IPS-18c (cell line): ENCODE measurements around the gene NCKAP5.

Experiments used
- H3K4me3 ChIP-seq: 2 replicates; pipeline ENCODE4 v1.7.0; 2013; ENCODE audit warnings: low read depth, mild to moderate bottlenecking, low read length, moderate library complexity; ENCODE audit not compliant: insufficient read depth
- H3K9me3 ChIP-seq: one replicate; pipeline ENCODE4 v1.6.1; 2013; ENCODE audit warnings: mild to moderate bottlenecking, low read length, moderate library complexity; ENCODE audit not compliant: control insufficient read depth, insufficient read depth

Gene NCKAP5

DNA sequence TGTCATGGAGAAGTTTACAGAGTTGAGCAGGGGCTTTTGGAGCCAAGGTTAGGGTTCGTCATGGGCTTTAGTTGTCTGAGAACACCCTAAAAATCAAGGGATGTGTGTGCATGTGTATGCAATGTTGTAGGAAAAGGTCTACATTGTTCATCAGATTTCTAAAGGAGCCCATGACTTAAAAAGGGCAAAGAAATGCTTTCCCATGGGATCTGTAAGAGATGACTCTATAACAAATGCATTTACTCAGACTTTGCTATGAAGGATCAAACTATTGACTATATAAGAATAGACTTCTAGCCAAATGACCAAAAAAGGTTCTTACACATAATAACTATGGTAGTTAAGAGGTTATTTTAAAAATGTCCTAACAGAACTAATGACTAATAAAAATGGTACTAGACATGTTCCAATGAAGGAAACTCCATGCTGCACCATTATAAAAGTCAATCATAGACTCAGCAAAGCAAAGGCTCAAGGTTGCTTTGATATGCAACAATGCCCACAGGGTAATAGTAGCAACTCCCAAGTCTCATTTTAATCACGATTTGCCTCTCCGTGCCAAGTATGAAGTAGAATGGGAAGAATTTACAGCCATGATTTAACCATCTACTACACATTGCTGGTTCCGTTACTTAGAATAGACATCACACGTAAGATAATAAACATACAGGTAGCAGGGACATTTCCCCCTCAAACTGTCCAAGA lies 158.5 kb downstream of the NCKAP5 start:
- Histone ChIP-seq H3K9me3 (no peaks in the 10 kb centered on the region), H3K4me3 (no peak overlapping the region)

DNA sequence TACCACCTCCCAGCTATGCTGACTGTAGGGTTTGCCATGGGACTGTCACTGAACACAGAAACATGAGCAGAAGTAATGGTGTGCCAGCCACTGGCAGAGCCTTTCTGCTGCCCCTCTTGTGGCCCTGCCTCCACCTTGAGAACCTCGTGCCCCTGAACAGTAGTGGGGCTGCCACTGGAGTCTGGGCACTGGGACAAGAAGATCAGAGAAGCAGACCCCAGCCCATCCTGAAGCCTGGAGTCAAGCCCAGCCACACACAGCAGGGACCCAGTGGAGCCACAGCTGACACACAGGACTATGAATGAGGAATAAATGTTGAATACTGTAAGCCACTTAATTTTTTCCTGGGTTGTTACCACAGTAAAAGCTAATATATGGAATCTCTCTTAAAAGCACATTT lies 159.6 kb downstream of the NCKAP5 start:
- H3K9me3 ChIP-seq: no peaks in the 10 kb centered on the region
- no peak overlapping the region for H3K4me3 ChIP-seq

DNA sequence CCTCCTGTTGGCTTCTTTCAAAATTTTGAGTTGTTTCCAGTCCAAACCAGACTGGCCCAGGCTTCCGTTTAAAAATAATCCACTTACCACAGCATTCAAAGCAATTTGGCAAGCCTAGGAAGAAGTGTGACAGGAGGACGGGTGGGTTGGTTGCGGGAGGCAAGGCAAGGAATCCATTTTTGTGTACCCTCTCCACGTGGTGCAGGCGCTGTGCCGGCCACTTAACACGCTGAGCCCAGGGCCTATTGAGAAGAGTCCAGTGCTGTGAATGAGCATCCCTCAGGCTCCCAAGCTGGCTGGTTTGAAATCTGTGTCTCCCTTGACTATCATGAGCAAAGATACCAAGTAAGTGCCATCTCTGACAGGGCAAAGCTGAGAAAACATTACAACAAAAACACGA lies 160.9 kb downstream of the NCKAP5 start:
- H3K4me3 ChIP-seq: no peak overlapping the region
- H3K9me3 ChIP-seq: no peaks in the 10 kb centered on the region

DNA sequence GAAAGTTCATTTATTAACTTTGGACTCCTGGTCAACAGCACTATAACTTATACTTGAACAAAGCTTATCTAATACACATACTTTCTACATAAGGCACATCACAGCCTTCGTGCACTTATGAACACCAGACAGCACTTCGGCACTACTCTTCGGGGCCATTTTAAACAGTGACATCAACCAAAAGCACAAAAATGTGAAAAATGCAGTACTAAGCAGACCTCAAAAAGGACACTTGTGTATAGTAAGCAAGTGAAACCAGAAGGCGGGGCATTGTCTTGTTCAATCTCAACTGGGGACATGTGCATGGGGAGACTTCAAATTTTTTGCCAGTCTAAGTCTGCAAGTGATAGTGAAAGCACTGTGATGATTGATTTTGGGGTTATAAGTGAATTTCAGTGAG lies 163.0 kb downstream of the NCKAP5 start:
- H3K9me3 ChIP-seq: no peaks in the 10 kb centered on the region

DNA sequence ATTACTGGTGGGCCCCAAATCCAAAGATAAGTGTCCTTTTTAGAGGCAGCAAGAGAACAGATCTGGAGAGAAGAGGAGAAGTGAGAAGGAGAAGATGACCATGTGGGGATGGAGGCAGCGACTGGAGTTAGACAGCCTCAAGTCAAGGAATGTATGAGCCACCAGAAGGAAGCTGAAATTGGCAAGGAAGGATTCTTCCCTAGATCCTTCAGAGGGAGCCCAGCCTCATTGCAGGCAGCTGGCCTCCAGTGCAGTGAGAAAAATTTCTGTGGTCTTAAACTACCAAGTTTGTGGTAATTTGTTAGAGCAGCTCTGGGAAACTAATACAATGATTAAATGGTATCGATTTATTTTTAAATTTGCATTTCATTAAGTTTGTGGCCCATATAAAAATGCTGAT lies 167.9 kb downstream of the NCKAP5 start:
- no peaks in the 10 kb centered on the region for H3K9me3 ChIP-seq
- H3K4me3 ChIP-seq: no peak overlapping the region

More for the DNA sequence above, 163.0 kb downstream of the NCKAP5 start:
- H3K4me3 ChIP-seq: no peak overlapping the region

DNA sequence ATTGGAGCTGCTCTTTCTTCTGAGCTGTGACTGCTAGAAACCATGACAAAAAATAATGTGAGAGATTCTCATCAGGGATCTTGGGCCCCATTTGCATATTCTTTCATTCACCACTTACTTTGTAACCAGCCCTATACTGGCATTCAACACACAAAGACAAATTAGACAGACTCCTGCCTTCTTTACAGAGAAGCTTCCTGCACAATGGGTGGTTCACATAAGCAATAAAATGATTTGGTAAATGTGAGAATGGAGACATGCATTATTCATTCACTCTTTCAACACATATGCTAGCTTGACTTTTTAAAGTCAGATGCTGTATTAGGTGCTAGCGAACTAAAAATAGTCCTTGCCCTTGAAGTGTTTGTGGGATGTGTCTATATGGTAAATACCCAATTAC lies 174.4 kb downstream of the NCKAP5 start:
- no peak overlapping the region for H3K4me3 ChIP-seq

DNA sequence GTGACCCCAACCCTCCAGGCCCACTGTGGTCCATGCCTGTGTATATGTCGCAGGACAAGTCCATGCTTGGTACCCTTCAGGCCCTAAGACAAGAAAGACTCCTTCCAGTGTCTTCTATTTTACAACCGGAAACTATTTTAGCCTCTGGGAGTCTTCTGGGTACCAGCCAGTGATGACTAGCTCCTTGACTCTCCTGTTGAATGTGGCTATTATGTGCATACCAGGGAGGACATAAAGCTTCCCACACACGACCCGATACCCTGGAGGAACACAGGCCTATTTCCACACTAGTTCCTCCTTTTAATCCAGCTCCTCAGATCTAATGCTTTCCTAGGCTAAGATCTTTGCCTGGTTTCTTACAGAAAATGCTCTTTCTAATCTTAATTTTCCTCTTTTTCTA lies 178.1 kb downstream of the NCKAP5 start:
- Histone ChIP-seq H3K4me3 (no peak overlapping the region), H3K9me3 (peaks cover 7% of the 10 kb centered on the region)

More for the DNA sequence above, 174.4 kb downstream of the NCKAP5 start:
- peaks cover 4% of the 10 kb centered on the region for H3K9me3 ChIP-seq

DNA sequence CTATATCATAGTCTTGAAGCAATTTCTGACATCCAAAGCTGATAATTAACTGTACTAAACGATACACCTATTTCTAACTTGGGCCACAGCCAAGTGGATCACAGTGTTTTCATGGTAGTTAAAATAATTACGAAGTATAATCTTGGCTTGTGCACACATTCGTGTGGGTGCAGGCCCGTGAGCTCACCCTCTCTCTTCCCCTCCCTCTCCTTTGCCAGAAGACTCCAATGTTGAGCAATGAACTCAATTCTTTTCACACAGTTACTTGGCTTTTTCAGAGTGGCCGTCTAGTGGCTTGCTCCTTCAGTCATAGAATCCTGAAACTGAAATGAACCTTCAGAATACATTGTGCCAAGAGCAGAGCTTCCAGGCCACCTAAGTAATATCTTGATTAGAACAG lies 178.7 kb downstream of the NCKAP5 start:
- H3K4me3 ChIP-seq: no peak overlapping the region
- peaks cover 7% of the 10 kb centered on the region for H3K9me3 ChIP-seq

DNA sequence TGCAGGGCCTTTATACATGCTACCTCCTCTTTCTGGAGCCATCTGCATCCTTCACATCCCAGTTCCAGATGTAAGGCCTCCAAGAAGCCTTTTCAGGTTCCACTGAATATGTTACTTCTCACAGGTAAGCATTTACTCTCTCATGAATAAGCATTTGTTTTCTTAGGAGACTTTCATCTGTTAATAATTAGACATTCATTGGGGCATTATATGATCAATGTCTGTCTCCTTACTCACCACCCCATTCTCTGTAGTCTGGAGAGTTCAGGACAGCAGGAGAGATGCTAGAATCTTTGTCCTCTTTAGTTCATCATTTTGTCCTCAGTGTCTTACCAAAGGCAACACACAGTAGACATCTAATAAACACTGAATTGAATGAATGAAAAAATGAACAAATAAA lies 185.7 kb downstream of the NCKAP5 start:
- no peak overlapping the region for H3K4me3 ChIP-seq
- H3K9me3 ChIP-seq: peaks cover 2% of the 10 kb centered on the region

DNA sequence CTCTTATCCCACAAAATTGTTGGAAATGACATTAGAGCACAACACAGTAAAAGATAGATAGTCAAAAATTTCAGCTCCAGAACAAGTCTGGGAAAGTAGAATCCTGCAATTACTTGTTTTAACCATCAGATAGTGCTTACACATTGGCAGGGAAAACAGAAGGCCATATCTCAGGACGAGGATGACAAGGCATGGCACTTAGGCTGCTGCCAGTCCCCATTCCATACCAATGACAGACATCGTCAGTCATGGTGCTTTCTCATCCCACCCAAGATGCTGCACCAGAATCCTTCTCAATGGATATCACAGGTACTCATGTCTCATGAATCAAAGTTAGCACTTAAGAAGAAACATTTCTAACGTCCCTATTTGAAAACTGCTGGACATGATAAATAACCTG lies 187.3 kb downstream of the NCKAP5 start:
- Histone ChIP-seq H3K9me3 (peaks cover 2% of the 10 kb centered on the region), H3K4me3 (no peak overlapping the region)

DNA sequence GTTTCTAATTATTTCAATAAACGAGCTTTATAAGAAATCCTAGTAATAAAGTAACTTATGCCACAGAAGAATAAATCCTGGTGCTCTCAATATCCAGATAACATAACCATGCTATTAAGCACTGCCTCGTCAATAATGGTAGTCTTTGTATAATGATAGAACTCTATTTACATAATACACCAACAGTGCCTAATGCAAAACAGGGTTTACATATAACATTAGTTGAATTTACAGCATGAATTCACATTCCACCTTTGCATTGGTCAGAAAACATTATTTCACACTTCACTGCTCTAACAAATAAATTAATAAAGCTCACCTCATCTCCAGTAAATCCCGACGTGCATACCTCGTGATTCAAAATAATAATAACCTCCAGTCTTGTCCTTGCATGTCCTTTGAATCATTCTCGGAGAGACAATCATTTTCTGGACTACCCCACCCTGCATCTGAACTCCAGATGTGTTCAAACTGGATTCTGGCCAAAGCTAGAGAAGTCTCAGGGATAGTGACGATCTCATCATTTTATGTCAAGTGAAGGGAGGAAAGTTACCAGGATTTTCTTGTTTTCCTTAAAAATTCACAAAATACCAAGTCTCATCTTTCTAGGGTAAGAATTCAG lies 189.2 kb downstream of the NCKAP5 start:
- Histone ChIP-seq H3K4me3 (no peak overlapping the region), H3K9me3 (no peaks in the 10 kb centered on the region)

DNA sequence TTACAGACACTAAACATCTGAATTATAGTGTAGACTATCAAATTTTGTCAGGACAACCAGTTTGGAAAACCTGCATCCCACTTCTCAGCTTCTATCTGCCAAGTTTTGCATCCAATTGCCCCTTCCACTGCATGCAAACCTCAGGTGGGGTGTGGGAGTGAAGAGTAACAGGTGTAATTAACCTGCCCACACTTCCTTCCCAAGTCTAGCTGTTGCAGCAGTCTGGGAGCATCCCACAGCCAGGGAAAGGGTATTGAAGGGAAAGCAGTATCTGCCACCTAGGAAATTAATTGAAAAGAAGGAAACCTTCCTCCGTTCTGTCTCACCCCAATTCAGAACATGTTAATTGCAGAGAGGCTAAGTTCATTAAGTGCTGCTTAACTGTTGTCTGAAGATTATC lies 189.9 kb downstream of the NCKAP5 start:
- H3K4me3 ChIP-seq: no peak overlapping the region
- no peaks in the 10 kb centered on the region for H3K9me3 ChIP-seq

DNA sequence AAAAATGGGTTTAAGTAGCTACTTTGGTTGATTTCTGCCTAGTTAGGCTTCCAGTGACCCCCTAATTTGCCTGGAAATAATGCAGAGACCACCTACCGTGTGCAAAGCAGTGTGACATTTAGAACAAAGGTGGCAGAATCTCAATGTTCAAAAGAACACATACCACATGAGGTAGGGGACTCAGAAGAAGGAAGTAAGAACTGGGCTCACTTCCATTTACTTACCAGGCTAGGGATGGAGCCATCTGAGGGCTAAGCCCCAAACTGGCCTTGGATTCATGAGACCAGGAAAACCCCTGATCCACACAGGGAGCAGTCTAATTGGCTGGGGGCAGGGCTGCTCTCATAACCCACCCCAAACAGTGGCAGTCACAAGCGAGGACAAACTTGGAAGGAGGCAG lies 190.7 kb downstream of the NCKAP5 start:
- H3K9me3 ChIP-seq: no peaks in the 10 kb centered on the region
- no peak overlapping the region for H3K4me3 ChIP-seq

DNA sequence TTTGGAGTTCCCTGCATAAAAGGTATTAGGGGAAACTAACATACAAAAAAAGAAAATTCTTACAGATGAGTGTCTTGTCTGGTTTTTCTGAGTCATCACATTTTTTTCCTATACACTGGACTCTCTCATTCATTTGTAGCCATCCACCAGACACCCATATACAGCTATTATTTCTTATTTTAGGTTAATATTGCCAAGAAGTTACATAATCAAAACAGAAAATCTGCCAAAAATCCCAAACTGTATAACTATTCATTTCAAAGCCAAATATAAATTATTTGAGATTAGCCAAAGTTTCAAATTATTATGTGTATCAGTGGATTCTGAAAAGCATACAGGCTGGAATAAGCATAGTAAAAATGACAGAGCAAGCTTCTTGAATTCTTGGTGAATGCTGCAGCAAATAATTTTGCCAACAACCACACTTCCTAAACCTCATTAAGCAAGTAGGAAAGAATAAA lies 191.2 kb downstream of the NCKAP5 start:
- Histone ChIP-seq H3K4me3 (no peak overlapping the region), H3K9me3 (no peaks in the 10 kb centered on the region)

DNA sequence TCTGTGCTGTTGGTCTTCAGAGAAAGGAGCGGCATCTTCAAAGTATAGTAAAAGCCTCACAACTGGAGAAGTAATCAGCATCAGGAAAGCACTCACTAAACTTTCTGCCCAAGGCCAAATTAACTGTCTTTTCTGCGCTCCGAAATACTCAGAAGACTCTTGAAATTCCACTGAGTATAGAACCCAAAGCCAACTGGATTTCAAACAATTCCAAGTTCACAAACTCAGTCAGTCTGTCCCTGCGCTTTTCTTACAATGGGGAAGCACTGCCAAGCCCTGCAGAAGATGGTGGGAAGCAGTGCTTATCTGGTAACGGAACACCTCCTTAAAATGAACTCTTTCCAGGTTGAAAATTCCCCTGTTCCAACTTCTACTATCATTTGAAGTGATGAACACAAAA lies 193.5 kb downstream of the NCKAP5 start:
- H3K4me3 ChIP-seq: no peak overlapping the region
- H3K9me3 ChIP-seq: no peaks in the 10 kb centered on the region

DNA sequence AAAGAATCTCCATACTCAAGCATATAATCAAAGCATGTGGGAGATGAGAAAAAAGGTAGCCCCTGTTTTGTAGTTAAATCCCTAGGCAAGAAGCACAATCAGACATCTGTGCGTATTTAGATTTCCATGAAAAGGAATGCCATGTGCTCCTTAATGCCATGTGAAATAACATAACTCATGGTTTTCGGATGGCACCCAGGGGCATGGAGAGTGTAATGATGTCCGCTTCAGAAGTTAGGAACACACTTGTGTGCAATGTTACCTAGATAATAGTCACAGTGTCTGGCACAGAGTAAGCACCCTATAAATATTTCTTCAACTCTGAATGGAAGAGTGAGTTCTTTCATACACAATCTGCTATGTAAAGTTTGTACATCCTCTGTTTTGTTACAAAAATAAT lies 197.0 kb downstream of the NCKAP5 start:
- no peak overlapping the region for H3K4me3 ChIP-seq
- no peaks in the 10 kb centered on the region for H3K9me3 ChIP-seq

DNA sequence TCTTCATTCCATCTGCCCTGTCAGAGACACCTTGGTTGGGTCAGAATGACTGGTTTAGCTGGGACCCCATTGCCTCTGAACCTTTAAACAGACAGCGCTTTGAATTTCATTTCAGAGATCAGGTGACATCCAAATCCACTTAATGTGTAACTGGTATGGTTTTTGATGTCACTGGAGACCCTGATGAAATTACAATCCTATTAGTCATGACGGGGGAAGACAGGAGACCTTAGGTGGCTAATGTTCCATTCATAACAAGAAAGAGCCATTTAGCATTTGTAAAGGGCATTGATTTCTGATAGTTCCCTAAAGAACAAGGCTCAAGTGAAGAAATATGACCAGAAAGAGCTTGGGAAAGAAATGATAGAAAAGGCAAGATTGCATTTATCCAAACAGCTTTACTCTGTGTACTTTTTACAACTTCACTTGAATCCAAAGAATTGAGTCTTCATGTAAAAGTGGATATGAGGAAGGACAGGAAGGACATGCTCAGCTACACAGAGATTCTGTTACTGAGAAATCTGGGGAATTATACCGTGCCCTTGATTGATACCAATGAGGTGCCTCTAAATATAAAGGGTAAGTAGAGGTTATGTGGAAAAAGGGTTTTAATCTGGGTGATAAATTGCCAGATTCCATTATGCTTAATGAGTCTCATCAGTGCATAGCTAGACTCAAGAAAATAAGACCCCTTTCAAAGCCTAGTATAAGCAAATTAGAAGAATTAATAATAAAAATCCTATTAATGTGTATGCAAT lies 198.2 kb downstream of the NCKAP5 start:
- no peaks in the 10 kb centered on the region for H3K9me3 ChIP-seq
- no peak overlapping the region for H3K4me3 ChIP-seq

DNA sequence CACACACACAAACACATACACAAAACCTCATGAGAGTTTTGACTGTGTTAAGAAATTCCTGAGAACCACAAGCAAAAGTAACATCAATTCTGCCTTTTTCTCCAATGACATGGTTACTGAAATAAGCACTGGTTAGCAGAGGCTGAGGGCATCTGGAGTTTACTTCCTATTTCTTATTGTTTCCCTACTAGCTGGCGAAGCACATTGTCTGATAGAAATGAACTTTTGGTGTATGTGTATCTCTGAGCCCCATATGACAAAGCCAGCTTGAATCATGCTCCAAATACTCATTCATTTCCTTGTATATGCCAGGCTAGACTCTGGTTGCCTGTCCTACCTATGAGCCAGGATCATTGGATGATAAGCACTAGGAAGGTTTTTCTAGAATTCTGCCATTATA lies 203.1 kb downstream of the NCKAP5 start:
- H3K9me3 ChIP-seq: no peaks in the 10 kb centered on the region
- no peak overlapping the region for H3K4me3 ChIP-seq
